Neural cell (in vitro differentiated cells): ENCODE measurements around the gene DCC. TPM values are rescaled to one million over a fixed set of nuclear protein-coding genes. Genes with fewer than 3 reads are reported as not detected.
A peak's percentile ranks its signal among the peaks of the same experiment; 100 is the strongest.

Experiments
- H2AFZ ChIP-seq: fragments of 200-600, 300-800 bp; sonication (generic), shearing (Covaris generic); 2 replicates; pipeline ENCODE4 v1.6.0; 2014; ENCODE audit warnings: low read depth, mild to moderate bottlenecking, antibody characterized with exemption, low read length, moderate library complexity
- H3F3A ChIP-seq: fragments of 200-600 bp; shearing (Covaris generic); 2 replicates; pipeline ENCODE4 v1.6.1; 2016; ENCODE audit warnings: mild to moderate bottlenecking, moderate library complexity, mixed read lengths, antibody characterized with exemption, low read length; ENCODE audit not compliant: insufficient read depth, poor library complexity, severe bottlenecking
- H3K27ac ChIP-seq: fragments of 200-600, 300-800 bp; sonication (generic), shearing (Covaris generic); 2 replicates; pipeline ENCODE4 v1.5.1; 2014; ENCODE audit warnings: mild to moderate bottlenecking, low read length, moderate library complexity
- H3K27me3 ChIP-seq: fragments of 300-800, 200-600 bp; sonication (generic), shearing (Covaris generic); 2 replicates; pipeline ENCODE4 v1.6.0; 2014; ENCODE audit warnings: mild to moderate bottlenecking, low read depth, low read length, moderate library complexity; ENCODE audit not compliant: insufficient read depth
- H3K36me3 ChIP-seq: fragments of 300-800, 200-600 bp; sonication (generic), shearing (Covaris generic); 2 replicates; pipeline ENCODE4 v1.5.1; 2014; ENCODE audit warnings: mild to moderate bottlenecking, antibody characterized with exemption, low read length, moderate library complexity; ENCODE audit not compliant: insufficient read depth
- H3K4me2 ChIP-seq: fragments of 300-800, 200-600 bp; sonication (generic), shearing (Covaris generic); 2 replicates; pipeline ENCODE4 v1.6.0; 2014; ENCODE audit warnings: mild to moderate bottlenecking, low read length
- H3K4me3 ChIP-seq: fragments of 300-800, 200-600 bp; sonication (generic), shearing (Covaris generic); 2 replicates; pipeline ENCODE4 v1.5.1; 2014; ENCODE audit warnings: mild to moderate bottlenecking, low read length, moderate library complexity
- H3K79me2 ChIP-seq: fragments of 200-600 bp; shearing (Covaris generic); replicated peaks from 2 replicates; pipeline ENCODE4 v1.6.0; 2014; ENCODE audit warnings: mild to moderate bottlenecking, low read length, moderate library complexity; ENCODE audit not compliant: insufficient read depth
- H3K9ac ChIP-seq: fragments of 300-800, 200-600 bp; sonication (generic), shearing (Covaris generic); 2 replicates; pipeline ENCODE4 v1.6.1; 2016; ENCODE audit warnings: mild to moderate bottlenecking, low read length, mixed read lengths
- H3K9me2 ChIP-seq: fragments of 200-600 bp; shearing (Covaris generic); 2 replicates; pipeline ENCODE4 v1.6.1; 2016; ENCODE audit warnings: mild to moderate bottlenecking, low read length, mixed read lengths; ENCODE audit not compliant: insufficient read depth
- H3K9me3 ChIP-seq: fragments of 200-600, 300-800 bp; sonication (generic), shearing (Covaris generic); 2 replicates; pipeline ENCODE4 v1.6.1; 2016; ENCODE audit warnings: mild to moderate bottlenecking, mixed run types, low read length, moderate library complexity, mixed read lengths
- H4K20me1 ChIP-seq: fragments of 200-600 bp; shearing (Covaris generic); 2 replicates; pipeline ENCODE4 v1.6.1; 2016; ENCODE audit warnings: mild to moderate bottlenecking, mixed run types; ENCODE audit not compliant: insufficient read depth
- EP300 ChIP-seq: fragments of 450-650 bp; conservative IDR thresholded peaks from 2 replicates; pipeline ENCODE4 v1.6.1; 2014; ENCODE audit warnings: antibody characterized with exemption, mild to moderate bottlenecking, moderate library complexity; ENCODE audit not compliant: poor library complexity, severe bottlenecking
- EZH2 ChIP-seq: fragments of 200-600, 300-800 bp; shearing (Covaris generic), sonication (generic); IDR thresholded peaks from 2 replicates; pipeline ENCODE4 v1.6.1; 2014; ENCODE audit warnings: antibody characterized with exemption, low read length, borderline replicate concordance, mild to moderate bottlenecking; ENCODE audit not compliant: insufficient read depth, poor library complexity, severe bottlenecking
- MXI1 ChIP-seq: fragments of 450-650 bp; conservative IDR thresholded peaks from 2 replicates; pipeline ENCODE4 v1.6.1; 2014; ENCODE audit warnings: antibody characterized with exemption, mild to moderate bottlenecking; ENCODE audit not compliant: poor library complexity, severe bottlenecking
- POLR2AphosphoS5 ChIP-seq: IDR thresholded peaks from 2 replicates; pipeline ENCODE4 v1.6.1; 2012
- RAD21 ChIP-seq: fragments of 450-650 bp; conservative IDR thresholded peaks from 2 replicates; pipeline ENCODE4 v1.6.1; 2014; ENCODE audit warnings: antibody characterized with exemption, mild to moderate bottlenecking, moderate library complexity
- SMC3 ChIP-seq: fragments of 450-650 bp; conservative IDR thresholded peaks from 2 replicates; pipeline ENCODE4 v1.6.1; 2014; ENCODE audit warnings: antibody characterized with exemption, mild to moderate bottlenecking, moderate library complexity; ENCODE audit not compliant: poor library complexity
- TAF1 ChIP-seq: IDR thresholded peaks from 2 replicates; pipeline ENCODE4 v1.6.1; 2012; ENCODE audit warnings: low read depth
- polyA plus RNA-seq: library from polyadenylated mRNA; depleted of rRNA; stranded (reverse); fragments of >200 nt; gene quantifications from 2 replicates; pipeline ENCODE4 v1.2.3, GENCODE V29; 2014
- TF ChIP-seq, protein P1 (sequence below): fragments of 450-650 bp; IDR thresholded peaks from 2 replicates; pipeline ENCODE4 v1.5.1; 2014; ENCODE audit warnings: antibody characterized with exemption, mild to moderate bottlenecking, moderate library complexity; ENCODE audit not compliant: poor library complexity, severe bottlenecking
- TF ChIP-seq, protein P2 (sequence below): IDR thresholded peaks from 2 replicates; pipeline ENCODE4 v1.6.1; 2012; ENCODE audit warnings: borderline replicate concordance

The DCC gene
- polyA plus RNA-seq, 1 donor from 2014 or later = 40.7 TPM

DNA sequence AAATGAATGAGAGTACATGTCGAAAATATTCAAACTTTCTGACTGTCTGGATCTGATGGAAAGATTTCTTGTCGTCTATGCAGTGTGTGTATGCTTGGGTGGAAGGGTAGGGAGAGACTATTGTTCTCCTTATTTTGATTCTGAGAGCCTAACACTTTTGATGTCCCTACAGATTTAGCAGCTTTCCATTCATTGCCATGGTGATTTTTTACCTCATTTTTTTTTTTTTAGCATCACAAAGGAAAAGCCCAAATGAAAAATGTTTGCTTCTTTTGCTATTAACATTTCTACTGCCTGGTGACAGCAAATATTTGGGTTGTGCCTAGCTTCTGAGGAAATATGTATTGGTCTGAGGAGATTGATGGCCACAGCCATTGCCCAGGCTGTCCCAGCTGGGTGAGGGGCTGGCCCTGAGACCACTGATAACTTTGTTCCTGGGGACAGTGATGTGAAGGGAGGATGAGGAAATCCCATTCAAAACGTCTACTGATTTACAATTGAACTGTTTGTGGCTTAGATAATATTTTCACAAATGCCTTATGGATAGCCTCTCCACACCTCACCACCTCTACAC lies 558.6 kb downstream of the DCC start:
- Histone ChIP-seq H3K79me2 (no peaks in the 10 kb centered on the region), H3K9me2 (no peaks in the 10 kb centered on the region), H3K4me2 (no peak overlapping the region), H4K20me1 (no peaks in the 10 kb centered on the region), H3K36me3 (no peaks in the 10 kb centered on the region), H2AFZ (no peak overlapping the region), H3K27ac (no peak overlapping the region), H3F3A (no peaks in the 10 kb centered on the region), H3K9me3 (no peaks in the 10 kb centered on the region), H3K4me3 (no peak overlapping the region), H3K27me3 (no peaks in the 10 kb centered on the region), H3K9ac (no peak overlapping the region)
- TF ChIP-seq RAD21 (no peak), TAF1 (no peak)

- H3K4me2 ChIP-seq = no peak overlapping the region
- H4K20me1 ChIP-seq = no peaks in the 10 kb centered on the region
- H3K27ac ChIP-seq = no peak overlapping the region
- no peaks in the 10 kb centered on the region for H3K79me2 ChIP-seq
- H3K27me3 ChIP-seq = no peaks in the 10 kb centered on the region
- H2AFZ ChIP-seq = no peak overlapping the region
- no peaks in the 10 kb centered on the region for H3F3A ChIP-seq
- H3K4me3 ChIP-seq = no peak overlapping the region
- no peak overlapping the region for H3K9ac ChIP-seq
- no peaks in the 10 kb centered on the region for H3K36me3 ChIP-seq
- TF ChIP-seq POLR2AphosphoS5 (no peak), MXI1 (no peak), RAD21 (no peak), SMC3 (no peak), TAF1 (no peak), EZH2 (no peak), EP300 (no peak)
- TF ChIP-seq, protein P1, sequence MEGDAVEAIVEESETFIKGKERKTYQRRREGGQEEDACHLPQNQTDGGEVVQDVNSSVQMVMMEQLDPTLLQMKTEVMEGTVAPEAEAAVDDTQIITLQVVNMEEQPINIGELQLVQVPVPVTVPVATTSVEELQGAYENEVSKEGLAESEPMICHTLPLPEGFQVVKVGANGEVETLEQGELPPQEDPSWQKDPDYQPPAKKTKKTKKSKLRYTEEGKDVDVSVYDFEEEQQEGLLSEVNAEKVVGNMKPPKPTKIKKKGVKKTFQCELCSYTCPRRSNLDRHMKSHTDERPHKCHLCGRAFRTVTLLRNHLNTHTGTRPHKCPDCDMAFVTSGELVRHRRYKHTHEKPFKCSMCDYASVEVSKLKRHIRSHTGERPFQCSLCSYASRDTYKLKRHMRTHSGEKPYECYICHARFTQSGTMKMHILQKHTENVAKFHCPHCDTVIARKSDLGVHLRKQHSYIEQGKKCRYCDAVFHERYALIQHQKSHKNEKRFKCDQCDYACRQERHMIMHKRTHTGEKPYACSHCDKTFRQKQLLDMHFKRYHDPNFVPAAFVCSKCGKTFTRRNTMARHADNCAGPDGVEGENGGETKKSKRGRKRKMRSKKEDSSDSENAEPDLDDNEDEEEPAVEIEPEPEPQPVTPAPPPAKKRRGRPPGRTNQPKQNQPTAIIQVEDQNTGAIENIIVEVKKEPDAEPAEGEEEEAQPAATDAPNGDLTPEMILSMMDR = no peak
- TF ChIP-seq, protein P2, sequence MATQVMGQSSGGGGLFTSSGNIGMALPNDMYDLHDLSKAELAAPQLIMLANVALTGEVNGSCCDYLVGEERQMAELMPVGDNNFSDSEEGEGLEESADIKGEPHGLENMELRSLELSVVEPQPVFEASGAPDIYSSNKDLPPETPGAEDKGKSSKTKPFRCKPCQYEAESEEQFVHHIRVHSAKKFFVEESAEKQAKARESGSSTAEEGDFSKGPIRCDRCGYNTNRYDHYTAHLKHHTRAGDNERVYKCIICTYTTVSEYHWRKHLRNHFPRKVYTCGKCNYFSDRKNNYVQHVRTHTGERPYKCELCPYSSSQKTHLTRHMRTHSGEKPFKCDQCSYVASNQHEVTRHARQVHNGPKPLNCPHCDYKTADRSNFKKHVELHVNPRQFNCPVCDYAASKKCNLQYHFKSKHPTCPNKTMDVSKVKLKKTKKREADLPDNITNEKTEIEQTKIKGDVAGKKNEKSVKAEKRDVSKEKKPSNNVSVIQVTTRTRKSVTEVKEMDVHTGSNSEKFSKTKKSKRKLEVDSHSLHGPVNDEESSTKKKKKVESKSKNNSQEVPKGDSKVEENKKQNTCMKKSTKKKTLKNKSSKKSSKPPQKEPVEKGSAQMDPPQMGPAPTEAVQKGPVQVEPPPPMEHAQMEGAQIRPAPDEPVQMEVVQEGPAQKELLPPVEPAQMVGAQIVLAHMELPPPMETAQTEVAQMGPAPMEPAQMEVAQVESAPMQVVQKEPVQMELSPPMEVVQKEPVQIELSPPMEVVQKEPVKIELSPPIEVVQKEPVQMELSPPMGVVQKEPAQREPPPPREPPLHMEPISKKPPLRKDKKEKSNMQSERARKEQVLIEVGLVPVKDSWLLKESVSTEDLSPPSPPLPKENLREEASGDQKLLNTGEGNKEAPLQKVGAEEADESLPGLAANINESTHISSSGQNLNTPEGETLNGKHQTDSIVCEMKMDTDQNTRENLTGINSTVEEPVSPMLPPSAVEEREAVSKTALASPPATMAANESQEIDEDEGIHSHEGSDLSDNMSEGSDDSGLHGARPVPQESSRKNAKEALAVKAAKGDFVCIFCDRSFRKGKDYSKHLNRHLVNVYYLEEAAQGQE = no peak
- no peaks in the 10 kb centered on the region for H3K9me3 ChIP-seq
- no peaks in the 10 kb centered on the region for H3K9me2 ChIP-seq
Observed at GRCh38 chr18:52902188-52902587, 562.2 kb downstream of the DCC start.

DNA sequence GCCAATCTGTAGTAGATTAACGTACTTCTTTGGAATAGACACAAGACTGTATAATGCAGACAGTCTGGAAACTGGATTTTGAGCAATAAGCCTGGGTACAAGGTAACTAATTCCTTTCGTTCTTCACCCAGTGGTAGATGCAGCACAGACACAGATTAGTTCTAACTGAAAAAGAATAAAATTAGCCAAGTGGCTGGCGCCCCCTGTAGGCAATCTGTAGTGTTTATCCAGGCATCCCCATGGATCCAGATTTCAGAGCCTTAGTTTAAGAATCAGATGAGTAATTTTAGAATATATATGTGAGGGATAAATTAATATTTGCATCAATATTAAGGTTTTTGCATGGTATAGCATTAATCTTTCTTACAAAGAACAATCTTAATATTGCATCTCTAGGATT lies 563.9 kb downstream of the DCC start:
- H2AFZ ChIP-seq = no peak overlapping the region
- no peaks in the 10 kb centered on the region for H3K36me3 ChIP-seq
- no peak overlapping the region for H3K4me2 ChIP-seq
- H4K20me1 ChIP-seq = no peaks in the 10 kb centered on the region
- no peaks in the 10 kb centered on the region for H3K9me3 ChIP-seq
- no peak overlapping the region for H3K27ac ChIP-seq
- no peaks in the 10 kb centered on the region for H3K79me2 ChIP-seq
- TF ChIP-seq, protein P1 = peak; percentile 71
- TF ChIP-seq SMC3 (peak; percentile 78), RAD21 (peak; percentile 76), TAF1 (no peak)
- no peak overlapping the region for H3K9ac ChIP-seq
- H3K9me2 ChIP-seq = no peaks in the 10 kb centered on the region
- no peak overlapping the region for H3K4me3 ChIP-seq
- no peaks in the 10 kb centered on the region for H3F3A ChIP-seq
- H3K27me3 ChIP-seq = no peaks in the 10 kb centered on the region
